ENCODE data around the gene GBE1. TPM values are rescaled to one million over a fixed set of nuclear protein-coding genes. Genes with fewer than 3 reads are reported as not detected.

Gene GBE1
- total RNA-seq, 1 donor = 184 TPM

DNA sequence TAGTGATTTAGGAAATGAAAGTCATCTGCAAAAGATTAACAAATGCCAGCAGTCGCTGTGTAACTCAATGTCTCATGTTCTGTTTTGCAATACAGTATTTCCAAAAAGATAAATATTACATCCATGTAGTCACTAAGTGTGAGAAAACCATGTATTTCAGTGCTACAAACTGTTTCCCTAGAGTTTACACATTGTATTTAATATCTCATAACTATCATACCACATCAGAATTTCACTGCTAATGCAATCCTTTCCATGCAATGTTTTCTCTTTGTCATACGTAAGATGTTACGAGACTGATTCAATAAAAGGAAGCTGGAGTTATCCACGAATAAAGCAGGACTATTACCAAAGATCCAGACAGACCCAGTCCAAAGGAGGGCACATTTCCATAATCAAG lies 269.4 kb downstream of the GBE1 start:
- Histone ChIP-seq H3K36me3 (ENCODE audit: insufficient read depth, low read length) (no peaks in the 10 kb centered on the region), H3K4me3 (ENCODE audit: insufficient read depth, low read length) (peak overlapping the region; percentile 21), H3K79me2 (ENCODE audit: insufficient read depth, low read length) (no peaks in the 10 kb centered on the region), H3K4me1 (ENCODE audit: insufficient read depth, low read length) (peaks cover 17% of the 10 kb centered on the region), H3K27me3 (ENCODE audit: insufficient read depth, low read length) (no peaks in the 10 kb centered on the region), H2AFZ (ENCODE audit: low read length) (no peak overlapping the region), H4K20me1 (ENCODE audit: insufficient read depth, low read length) (no peaks in the 10 kb centered on the region), H3K4me2 (ENCODE audit: insufficient read depth, low read length) (peak overlapping the region; percentile 67), H3K9me3 (ENCODE audit: low read depth, low read length) (no peaks in the 10 kb centered on the region), H3K27ac (ENCODE audit: low read depth, low read length) (peak overlapping the region; percentile 93)
- TF ChIP-seq CTCF (IDR thresholded peaks at IDR 0.05; ENCODE audit: extremely low read depth, low read depth, low read length) = no peak
- DNase-seq (ENCODE audit: insufficient read length, low spot score, missing footprints) = peak; percentile 61

- no peak overlapping the region for H3K4me2 ChIP-seq (ENCODE audit: insufficient read depth, low read length)
- TF ChIP-seq CTCF (IDR thresholded peaks at IDR 0.05; ENCODE audit: extremely low read depth, low read depth, low read length) = peak; percentile 78
These were observed 270.7 kb downstream of the GBE1 start for GRCh38 chr3:81490541-81491288.

DNA sequence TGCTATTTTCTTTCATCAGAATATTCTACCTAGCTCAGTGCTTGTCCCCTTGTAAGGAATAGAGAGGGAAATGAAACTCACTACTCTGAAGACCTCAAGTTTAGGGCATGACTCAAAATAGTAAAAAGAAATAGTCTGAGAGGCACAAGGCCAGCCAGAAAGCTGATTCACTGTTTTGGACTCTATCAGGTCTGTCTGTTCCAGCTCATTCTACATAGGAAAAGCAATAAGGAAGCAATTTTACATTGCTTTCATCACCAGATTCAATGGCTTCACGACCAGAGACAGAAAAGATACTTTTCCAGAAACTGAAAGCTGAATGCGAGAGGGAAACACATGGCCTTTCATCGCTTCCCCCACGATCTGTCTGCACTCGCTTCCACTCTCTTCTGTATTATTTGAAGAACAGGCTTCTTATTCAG lies 276.0 kb downstream of the GBE1 start:
- Histone ChIP-seq H3K36me3 (ENCODE audit: insufficient read depth, low read length) (no peaks in the 10 kb centered on the region), H4K20me1 (ENCODE audit: insufficient read depth, low read length) (no peaks in the 10 kb centered on the region), H3K27ac (ENCODE audit: low read depth, low read length) (peak overlapping the region; percentile 46), H3K4me2 (ENCODE audit: insufficient read depth, low read length) (peak overlapping the region; percentile 45), H3K4me3 (ENCODE audit: insufficient read depth, low read length) (no peak overlapping the region), H2AFZ (ENCODE audit: low read length) (no peak overlapping the region), H3K27me3 (ENCODE audit: insufficient read depth, low read length) (no peaks in the 10 kb centered on the region), H3K9me3 (ENCODE audit: low read depth, low read length) (no peaks in the 10 kb centered on the region), H3K79me2 (ENCODE audit: insufficient read depth, low read length) (no peaks in the 10 kb centered on the region), H3K4me1 (ENCODE audit: insufficient read depth, low read length) (peaks cover 17% of the 10 kb centered on the region)
- peak; percentile 50 for DNase-seq (ENCODE audit: insufficient read length, low spot score, missing footprints)
- TF ChIP-seq CTCF (IDR thresholded peaks at IDR 0.05; ENCODE audit: extremely low read depth, low read depth, low read length) = no peak

More at GRCh38 chr3:81490541-81491288, 270.7 kb downstream of the GBE1 start:
- peak; percentile 73 for DNase-seq (ENCODE audit: insufficient read length, low spot score, missing footprints)
- H2AFZ ChIP-seq (ENCODE audit: low read length) = no peak overlapping the region
- H3K4me1 ChIP-seq (ENCODE audit: insufficient read depth, low read length) = peaks cover 21% of the 10 kb centered on the region
- no peaks in the 10 kb centered on the region for H3K79me2 ChIP-seq (ENCODE audit: insufficient read depth, low read length)
- H3K4me3 ChIP-seq (ENCODE audit: insufficient read depth, low read length) = no peak overlapping the region
- no peaks in the 10 kb centered on the region for H3K36me3 ChIP-seq (ENCODE audit: insufficient read depth, low read length)
- H3K9me3 ChIP-seq (ENCODE audit: low read depth, low read length) = no peaks in the 10 kb centered on the region
- peak overlapping the region; percentile 93 for H3K27ac ChIP-seq (ENCODE audit: low read depth, low read length)
- no peaks in the 10 kb centered on the region for H4K20me1 ChIP-seq (ENCODE audit: insufficient read depth, low read length)
- no peaks in the 10 kb centered on the region for H3K27me3 ChIP-seq (ENCODE audit: insufficient read depth, low read length)

DNA sequence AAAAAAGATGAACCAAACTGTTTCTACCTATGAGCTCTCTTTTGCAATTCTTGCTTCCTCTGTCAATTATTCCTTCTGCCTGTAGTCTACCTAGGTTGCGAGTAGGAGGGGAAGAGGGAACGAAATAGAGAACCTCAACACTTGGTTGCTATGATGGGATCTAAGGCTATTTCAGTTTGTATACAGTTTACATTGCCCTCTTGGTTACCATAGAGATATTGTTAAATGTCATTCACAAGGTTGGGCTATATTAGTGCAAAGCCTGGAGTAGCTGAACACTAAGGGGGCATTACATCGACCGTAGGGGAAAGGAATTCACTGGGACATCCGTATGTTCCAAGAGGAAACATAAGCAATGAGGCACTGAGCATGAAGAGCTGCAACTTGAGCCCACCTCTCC lies 276.9 kb downstream of the GBE1 start:
- H3K27ac ChIP-seq (ENCODE audit: low read depth, low read length) = no peak overlapping the region
- H3K4me1 ChIP-seq (ENCODE audit: insufficient read depth, low read length) = peaks cover 17% of the 10 kb centered on the region
- no peaks in the 10 kb centered on the region for H3K9me3 ChIP-seq (ENCODE audit: low read depth, low read length)
- H3K27me3 ChIP-seq (ENCODE audit: insufficient read depth, low read length) = no peaks in the 10 kb centered on the region
- H3K4me2 ChIP-seq (ENCODE audit: insufficient read depth, low read length) = no peak overlapping the region
- no peaks in the 10 kb centered on the region for H3K36me3 ChIP-seq (ENCODE audit: insufficient read depth, low read length)
- TF ChIP-seq CTCF (IDR thresholded peaks at IDR 0.05; ENCODE audit: extremely low read depth, low read depth, low read length) = no peak
- no peak overlapping the region for H2AFZ ChIP-seq (ENCODE audit: low read length)
- H3K79me2 ChIP-seq (ENCODE audit: insufficient read depth, low read length) = no peaks in the 10 kb centered on the region
- H4K20me1 ChIP-seq (ENCODE audit: insufficient read depth, low read length) = no peaks in the 10 kb centered on the region
- H3K4me3 ChIP-seq (ENCODE audit: insufficient read depth, low read length) = no peak overlapping the region
- DNase-seq (ENCODE audit: insufficient read length, low spot score, missing footprints) = no peak
